CD4-positive, alpha-beta T cell treated with Interleukin-12 subunit alpha and Interleukin-12 subunit beta, for 1 hour (primary cell): ENCODE results near the gene ACHE.

ENCODE experiments used
- DNase-seq: peaks from one replicate; pipeline ENCODE4 v3.0.0-alpha.2; 2020

Gene ACHE

GRCh38 chr7:100884736-100885439, 10.8 kb downstream of the ACHE start:
- peak; percentile 73 for DNase-seq

- DNase-seq, result no peak
Observed at GRCh38 chr7:100882785-100883526, 12.7 kb downstream of the ACHE start.

GRCh38 chr7:100882201-100882600, 13.5 kb downstream of the ACHE start:
- DNase-seq, result no peak

- DNase-seq, result no peak
Observed at GRCh38 chr7:100881136-100881535, 14.6 kb downstream of the ACHE start.

- no peak for DNase-seq
Observed at GRCh38 chr7:100880645-100881044, 15.0 kb downstream of the ACHE start.

GRCh38 chr7:100879685-100880261, 15.9 kb downstream of the ACHE start:
- no peak for DNase-seq

GRCh38 chr7:100878685-100879084, 17.0 kb downstream of the ACHE start:
- DNase-seq, result no peak

- DNase-seq, result no peak
Observed at GRCh38 chr7:100878013-100878412, 17.7 kb downstream of the ACHE start.

GRCh38 chr7:100875356-100875751, 20.3 kb downstream of the ACHE start:
- no peak for DNase-seq

- DNase-seq, result peak; percentile 98
Observed at GRCh38 chr7:100874577-100875355, 20.9 kb downstream of the ACHE start, which contains the start of gene SRRT. Gene SRRT, plus strand, starts transcription at chr7:100875103. Its CDS starts 488 bp downstream, at chr7:100875591.

GRCh38 chr7:100874300-100874576, 21.4 kb downstream of the ACHE start:
- DNase-seq, result no peak

- DNase-seq, result no peak
Observed at GRCh38 chr7:100873599-100874299, 21.9 kb downstream of the ACHE start.

GRCh38 chr7:100867776-100868485, 27.8 kb downstream of the ACHE start:
- DNase-seq, result no peak

- peak; percentile 55 for DNase-seq
Observed at GRCh38 chr7:100867040-100867775, 28.5 kb downstream of the ACHE start, which contains the start of gene TRIP6. Gene TRIP6, plus strand, starts transcription at chr7:100867387. Its CDS starts 111 bp downstream, at chr7:100867498.

GRCh38 chr7:100866729-100867039, 29.0 kb downstream of the ACHE start:
- no peak for DNase-seq

GRCh38 chr7:100865938-100866728, 29.6 kb downstream of the ACHE start:
- DNase-seq, result no peak

GRCh38 chr7:100865372-100865911, 30.2 kb downstream of the ACHE start:
- no peak for DNase-seq

GRCh38 chr7:100864263-100864845, 31.3 kb downstream of the ACHE start:
- DNase-seq, result no peak

GRCh38 chr7:100863406-100863950, 32.2 kb downstream of the ACHE start:
- no peak for DNase-seq

- DNase-seq, result no peak
Observed at GRCh38 chr7:100861616-100861985, 34.1 kb downstream of the ACHE start.
